ENCODE data around the gene TSEN2.

DNA sequence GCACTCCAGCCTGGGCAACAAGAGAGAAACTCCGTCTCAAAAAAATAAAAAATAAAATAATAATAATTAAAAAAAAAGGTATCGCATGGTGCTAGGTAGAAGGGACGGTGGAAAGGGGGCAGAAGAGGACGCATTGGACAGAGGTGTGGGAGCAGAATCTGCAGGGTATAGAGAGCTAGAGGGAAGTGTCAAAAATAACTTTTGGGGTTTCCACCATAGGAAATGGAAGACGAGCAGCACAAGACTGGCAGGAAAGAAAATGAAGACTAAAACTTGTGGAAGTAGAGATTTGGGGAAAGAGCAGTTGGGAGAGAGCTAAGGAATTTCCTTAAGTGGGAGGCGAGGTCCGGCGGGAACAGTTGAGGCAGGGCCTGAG is 72.0 kb downstream of the TSEN2 start:
- TF ChIP-seq, protein P1, sequence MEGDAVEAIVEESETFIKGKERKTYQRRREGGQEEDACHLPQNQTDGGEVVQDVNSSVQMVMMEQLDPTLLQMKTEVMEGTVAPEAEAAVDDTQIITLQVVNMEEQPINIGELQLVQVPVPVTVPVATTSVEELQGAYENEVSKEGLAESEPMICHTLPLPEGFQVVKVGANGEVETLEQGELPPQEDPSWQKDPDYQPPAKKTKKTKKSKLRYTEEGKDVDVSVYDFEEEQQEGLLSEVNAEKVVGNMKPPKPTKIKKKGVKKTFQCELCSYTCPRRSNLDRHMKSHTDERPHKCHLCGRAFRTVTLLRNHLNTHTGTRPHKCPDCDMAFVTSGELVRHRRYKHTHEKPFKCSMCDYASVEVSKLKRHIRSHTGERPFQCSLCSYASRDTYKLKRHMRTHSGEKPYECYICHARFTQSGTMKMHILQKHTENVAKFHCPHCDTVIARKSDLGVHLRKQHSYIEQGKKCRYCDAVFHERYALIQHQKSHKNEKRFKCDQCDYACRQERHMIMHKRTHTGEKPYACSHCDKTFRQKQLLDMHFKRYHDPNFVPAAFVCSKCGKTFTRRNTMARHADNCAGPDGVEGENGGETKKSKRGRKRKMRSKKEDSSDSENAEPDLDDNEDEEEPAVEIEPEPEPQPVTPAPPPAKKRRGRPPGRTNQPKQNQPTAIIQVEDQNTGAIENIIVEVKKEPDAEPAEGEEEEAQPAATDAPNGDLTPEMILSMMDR (conservative IDR thresholded peaks at IDR 0.05; ENCODE audit: low read length) = no peak
- no peak for TF ChIP-seq EZH2phosphoT487 (IDR thresholded peaks at IDR 0.05; ENCODE audit: borderline replicate concordance, low read depth, low read length)
